GM18526 (cell line): Measurements from ENCODE around the gene OR1C1.

Experiments
- POLR2A ChIP-seq: IDR thresholded peaks from 3 replicates; pipeline ENCODE4 v1.6.1; 2011; ENCODE audit not compliant: insufficient read length; ENCODE audit errors: extremely low read depth

Gene OR1C1, protein sequence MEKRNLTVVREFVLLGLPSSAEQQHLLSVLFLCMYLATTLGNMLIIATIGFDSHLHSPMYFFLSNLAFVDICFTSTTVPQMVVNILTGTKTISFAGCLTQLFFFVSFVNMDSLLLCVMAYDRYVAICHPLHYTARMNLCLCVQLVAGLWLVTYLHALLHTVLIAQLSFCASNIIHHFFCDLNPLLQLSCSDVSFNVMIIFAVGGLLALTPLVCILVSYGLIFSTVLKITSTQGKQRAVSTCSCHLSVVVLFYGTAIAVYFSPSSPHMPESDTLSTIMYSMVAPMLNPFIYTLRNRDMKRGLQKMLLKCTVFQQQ

DNA sequence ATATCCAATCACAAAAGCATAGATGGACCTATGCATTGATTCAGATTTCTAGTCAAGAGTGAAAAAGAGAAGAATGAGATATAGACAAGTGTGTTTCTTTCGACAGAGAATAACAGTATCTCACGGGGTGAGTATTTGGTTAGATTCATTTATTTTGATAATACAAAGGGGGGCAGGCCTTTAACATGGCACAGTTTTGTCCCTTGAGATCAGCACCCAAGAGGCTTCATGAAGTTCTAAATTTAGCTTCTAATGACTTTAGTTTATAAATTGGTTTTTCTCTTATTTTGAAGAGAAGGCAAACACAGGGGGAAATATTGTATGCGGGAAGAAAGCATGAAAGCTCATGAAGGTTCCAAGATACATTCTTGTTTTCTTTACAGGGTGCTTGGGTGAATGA, at the start of gene OR1C1:
TSS of gene OR1C1 (minus strand) at position 101 of the 400 bp plus-strand sequence. CDS start 2,150 bp downstream, outside the sequence.
- no peak for TF ChIP-seq POLR2A

DNA sequence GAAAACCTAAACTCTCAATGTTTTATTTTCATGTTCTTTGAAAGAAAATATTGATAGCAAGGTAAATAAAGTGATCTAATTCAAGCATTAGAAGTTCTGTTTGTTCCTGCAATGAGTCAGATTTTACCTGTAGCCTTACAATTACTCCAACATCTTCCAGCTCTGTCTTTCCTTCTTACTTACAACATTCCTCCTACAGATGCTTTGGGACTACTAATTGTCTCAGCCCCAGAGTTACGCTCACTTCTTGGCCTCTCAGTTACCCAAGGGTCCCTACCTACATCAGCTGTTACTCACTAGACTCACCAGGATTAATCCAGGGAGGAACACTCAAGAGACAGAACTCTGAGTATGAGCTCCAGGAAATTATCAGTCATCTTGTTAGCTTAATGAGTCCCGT, 37.2 kb upstream of the OR1C1 start:
- TF ChIP-seq POLR2A = no peak

DNA sequence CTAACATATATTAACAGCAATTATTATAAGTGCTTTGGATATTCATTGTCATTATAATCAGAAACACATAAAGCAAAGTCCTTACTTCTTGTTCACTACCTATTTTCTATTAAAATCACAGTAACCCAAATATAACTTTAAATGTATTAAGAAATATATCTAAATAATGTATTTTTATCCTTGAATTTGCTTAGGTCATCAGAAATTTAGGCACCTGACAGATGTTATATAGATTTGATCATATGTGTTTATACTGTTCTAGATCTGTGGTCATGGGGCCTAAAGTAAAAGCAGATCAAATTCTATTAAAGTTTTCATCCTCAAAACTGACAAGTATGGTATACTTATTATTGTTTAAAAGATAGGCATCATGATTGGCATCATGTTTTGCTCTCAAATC, 9.2 kb upstream of the OR1C1 start:
- no peak for TF ChIP-seq POLR2A

DNA sequence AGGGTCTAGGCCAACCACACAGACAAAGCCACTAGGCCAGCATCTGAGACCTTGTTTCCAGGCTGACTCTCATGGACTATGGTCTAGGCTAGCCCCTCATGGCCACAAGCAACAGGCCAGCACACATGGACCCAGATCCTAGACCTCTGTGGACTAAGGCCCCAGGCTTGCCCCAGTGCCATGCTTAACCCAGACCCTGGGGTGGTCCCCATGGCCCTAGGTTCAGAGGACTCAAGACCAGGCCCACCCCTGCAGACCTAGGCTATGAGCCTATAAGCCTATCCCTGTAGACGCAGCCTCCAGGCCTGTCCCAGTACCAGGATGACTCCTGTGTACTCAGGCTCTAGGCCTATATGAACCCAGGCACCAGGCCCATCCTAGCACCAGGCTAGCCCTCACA, 10.5 kb downstream of the OR1C1 start:
- no peak for TF ChIP-seq POLR2A

DNA sequence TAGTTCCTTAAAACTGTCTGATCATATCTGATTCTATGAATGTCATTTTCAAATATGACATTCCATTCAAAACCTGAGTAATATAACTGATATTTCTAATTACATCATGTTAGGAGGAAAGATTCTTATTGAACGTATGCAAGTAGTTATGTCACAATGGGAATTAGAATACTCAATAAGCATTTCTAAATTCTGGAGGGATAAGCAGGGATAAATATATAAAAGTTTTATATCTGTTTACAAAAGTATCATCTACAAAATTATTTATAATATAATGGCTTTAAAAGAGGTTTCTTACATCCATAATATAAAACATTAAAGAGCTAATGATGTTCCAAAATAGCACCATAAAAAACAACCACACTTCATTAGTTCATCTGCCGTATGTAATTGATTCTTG, 12.3 kb downstream of the OR1C1 start, which contains the start of gene OR14A2:
TSS of gene OR14A2 (minus strand) at position 101 of the 400 bp plus-strand sequence.
- no peak for TF ChIP-seq POLR2A

DNA sequence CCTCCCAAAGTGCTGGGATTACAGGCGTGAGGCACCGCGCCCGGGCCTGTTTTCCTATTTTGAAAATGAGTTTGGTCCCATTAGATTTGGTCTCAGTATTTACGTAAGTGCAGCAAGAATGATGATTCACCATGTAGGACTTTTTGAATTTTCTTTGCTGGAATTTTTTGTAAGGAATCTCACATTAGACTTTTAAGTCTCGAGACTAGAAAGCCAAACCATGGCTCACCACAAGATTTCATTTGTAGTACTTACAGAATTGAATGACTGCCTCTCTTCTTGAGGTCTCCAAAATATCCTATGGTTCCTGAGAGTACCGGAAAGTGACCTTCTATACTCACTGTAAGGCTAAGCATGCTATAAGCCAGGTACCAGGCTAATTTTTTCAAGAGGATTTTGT, 12.7 kb downstream of the OR1C1 start:
- TF ChIP-seq POLR2A = no peak

DNA sequence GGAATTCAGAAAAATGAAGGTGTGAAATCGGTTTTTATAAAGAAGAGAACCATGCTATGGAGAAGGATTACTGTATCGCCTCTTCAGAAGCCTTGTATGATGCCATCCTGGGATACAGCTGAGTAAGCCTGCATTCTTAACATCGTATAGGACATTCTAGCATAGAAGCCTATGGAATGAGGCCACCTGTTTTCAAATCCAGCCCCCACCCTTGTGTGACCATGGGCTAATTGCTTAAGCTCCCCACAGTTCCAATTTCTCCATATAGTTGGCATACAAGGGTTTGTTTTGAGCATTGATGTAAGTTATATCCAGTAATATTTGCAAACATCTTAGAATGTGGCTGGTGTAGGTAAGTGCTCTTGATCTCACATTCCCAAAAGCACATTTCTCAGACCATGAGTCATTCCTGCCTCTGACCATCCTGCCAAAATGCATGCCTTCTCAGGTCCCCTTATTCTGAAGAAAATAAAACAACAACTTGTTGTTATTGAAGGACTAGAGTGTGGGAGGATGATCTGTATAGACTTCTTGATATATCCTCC, 13.9 kb downstream of the OR1C1 start:
- TF ChIP-seq POLR2A = no peak

DNA sequence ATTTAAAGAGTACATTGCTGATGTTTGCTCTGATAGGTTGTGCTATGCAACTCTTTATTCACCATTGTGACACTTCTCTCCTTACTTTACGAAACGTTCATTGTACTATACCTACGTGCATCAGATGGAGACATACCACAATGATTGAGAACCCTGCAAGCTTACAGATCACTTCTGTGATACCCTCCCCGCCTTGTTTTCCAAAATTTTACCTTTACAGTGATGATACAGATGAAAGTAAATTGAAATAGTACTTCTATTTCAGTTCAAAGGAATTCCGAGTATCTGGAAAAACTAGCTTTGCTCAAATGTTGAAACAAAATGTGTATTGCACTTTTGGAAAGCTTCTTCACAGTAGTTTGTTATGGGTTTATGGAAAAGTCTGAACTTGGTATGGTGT, 18.6 kb downstream of the OR1C1 start:
- TF ChIP-seq POLR2A = no peak

DNA sequence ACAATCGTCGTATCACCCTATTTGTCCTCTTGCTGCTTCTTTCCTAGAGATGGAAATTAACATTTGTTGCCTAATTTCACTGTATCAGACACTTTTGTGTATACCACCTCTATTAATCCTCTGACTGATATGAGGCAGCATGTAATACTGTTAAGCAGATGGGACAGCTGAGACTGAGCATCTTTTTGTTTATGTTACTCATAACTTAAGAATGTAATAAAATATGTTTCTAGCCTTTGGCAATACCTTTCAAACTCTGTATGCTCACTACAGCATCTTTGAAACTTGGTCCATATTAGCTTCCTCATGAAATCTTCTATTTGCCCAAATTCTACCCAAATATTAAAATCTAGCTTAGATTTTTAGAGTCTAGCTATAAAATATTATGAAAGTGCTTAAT, 19.6 kb downstream of the OR1C1 start:
- TF ChIP-seq POLR2A = no peak

DNA sequence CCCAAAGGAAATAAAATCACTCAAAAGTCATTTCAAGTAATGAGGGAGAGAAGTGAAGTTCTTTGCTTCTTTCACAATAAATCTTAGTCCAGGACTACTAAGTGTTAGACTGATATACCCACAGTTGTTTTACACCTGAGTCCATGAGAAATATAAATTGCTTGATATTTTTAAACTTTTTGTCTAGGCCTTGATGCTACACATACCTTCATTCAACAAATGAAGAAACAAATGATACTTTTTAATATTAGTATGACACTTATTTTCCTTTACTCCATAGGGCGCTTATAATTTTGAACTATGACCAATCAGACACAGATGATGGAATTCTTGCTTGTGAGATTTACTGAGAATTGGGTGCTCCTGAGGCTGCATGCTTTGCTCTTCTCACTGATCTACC, 22.0 kb downstream of the OR1C1 start, which contains the start of gene OR14K1:
TSS of gene OR14K1 (plus strand) at position 301 of the 400 bp plus-strand sequence. CDS start at position 301, 0 bp downstream.
- TF ChIP-seq POLR2A = no peak

DNA sequence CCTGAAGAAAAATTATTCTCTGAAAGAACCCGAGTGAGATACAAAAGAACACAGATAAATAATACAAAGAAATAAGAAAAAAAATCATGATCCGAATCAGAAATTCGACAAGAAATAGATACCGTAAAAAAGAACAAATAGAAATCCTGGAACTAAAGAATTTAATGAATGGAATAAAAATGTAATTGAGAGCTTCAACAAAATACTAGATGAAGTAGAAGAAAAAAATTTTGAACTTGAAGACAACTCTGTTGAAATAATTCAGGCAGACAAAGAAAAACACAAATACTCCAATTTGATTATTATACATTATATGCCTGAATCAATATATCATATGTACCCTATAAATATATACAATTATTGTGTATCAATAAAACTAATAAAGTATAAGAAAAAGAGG, 39.1 kb downstream of the OR1C1 start:
- TF ChIP-seq POLR2A = no peak

DNA sequence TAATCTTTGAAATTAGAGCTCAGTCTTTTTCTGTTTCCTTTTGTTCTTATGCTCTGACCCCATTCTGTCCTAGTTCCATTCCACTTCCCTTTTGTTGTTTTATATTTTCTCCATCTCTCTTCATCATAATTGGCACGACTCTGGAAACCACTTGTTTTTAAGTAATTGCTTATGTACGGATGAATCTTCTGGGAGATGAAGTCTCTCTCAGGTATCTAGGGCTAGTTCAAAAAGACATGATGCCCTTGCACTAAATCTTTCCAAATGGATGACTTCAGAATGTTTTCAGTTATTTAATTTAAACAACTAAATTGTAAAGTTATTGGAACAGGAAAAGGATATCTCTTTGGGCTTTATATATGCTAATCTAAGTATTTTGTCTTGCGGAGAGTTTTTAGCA, 43.8 kb downstream of the OR1C1 start, which contains the start of gene OR6F1:
TSS of gene OR6F1 (minus strand) at position 101 of the 400 bp plus-strand sequence. CDS start 3,891 bp downstream, outside the sequence.
- no peak for TF ChIP-seq POLR2A

DNA sequence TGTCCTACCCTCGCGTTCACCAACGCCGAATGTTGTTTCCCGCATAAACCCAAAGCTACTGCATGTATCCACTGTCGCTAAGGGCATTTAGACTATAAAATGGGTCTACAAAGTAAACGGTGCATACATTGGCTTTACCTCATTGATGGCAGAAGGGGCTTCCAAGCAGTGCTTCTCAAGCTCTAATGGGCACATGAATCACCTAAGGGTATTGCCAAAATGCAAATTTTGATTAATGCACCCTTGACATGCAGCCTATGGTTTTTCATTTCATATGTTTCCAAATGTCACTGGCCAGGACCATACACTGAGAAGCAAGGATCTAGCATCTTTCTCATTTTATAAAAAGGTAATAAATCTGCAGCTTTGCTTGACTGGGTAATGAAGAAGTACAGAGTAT, 46.6 kb downstream of the OR1C1 start:
- TF ChIP-seq POLR2A = no peak
